HG03139 (cell line): Measurements from ENCODE around the gene CDYL.

Experiments used
- ATAC-seq: cut with Tn5 transposase; IDR thresholded peaks from one replicate; pipeline ENCODE4 v1.9.1; 2021; ENCODE audit not compliant: unreplicated experiment

CDYL gene

DNA sequence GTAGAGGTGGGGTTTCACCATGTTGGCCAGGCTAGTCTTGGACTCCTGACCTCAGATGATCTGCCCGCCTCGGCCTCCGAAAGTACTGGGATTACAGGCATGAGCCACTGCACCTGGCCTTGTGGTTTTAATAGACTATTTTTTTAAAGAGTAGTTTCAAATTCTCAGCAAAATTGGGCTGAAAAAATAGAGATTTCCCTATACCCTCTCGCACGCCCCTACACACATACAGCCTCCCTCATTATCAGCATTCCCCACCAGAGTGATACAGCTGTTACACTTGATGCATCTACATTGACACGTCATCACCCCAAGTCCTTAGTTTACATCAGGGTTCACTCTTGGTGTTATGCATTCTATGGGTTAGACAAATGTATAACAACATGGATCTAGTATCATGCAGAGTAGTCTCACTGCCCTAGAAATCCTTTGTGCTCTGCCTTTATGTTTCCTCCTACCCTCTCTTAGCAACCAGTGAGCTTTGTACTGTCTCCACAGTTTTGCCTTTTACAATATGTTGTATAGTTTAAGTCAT is 103.6 kb downstream of the CDYL start:
- peak; percentile 61 for ATAC-seq

- no peak for ATAC-seq
Observed at GRCh38 chr6:4880363-4880762, 104.2 kb downstream of the CDYL start.

GRCh38 chr6:4883298-4883697 is 107.1 kb downstream of the CDYL start:
- ATAC-seq: no peak

GRCh38 chr6:4884646-4885340 is 108.6 kb downstream of the CDYL start:
- no peak for ATAC-seq

DNA sequence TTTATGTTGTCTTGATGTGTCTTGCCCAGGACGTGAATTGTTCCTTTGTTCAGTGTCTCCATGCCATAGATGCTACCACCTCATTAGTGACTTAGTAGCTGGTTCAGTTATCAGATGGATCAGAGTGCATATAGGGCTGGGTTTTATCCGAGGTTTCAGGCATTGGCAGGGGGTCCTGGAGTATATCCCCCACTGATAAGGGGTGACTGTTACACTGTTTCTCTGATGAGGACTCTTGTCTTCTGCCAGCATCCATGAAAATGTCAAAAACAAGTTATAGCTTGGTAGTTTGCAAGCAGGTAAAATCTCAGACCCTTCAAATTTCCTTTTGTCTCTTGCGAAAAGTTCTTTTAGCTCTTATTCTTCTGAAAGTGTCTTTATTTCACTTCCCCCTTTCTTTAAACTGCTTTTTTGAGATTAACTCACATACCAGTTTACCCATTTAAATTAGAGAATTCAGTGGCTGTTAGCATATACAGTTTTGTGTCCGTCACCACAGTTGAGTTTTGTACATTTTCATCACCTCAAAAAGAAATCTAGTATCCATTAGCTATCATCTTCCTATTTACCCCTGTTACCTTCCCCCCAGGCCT is 109.2 kb downstream of the CDYL start:
- no peak for ATAC-seq

GRCh38 chr6:4888841-4889240 is 112.6 kb downstream of the CDYL start:
- ATAC-seq: no peak

DNA sequence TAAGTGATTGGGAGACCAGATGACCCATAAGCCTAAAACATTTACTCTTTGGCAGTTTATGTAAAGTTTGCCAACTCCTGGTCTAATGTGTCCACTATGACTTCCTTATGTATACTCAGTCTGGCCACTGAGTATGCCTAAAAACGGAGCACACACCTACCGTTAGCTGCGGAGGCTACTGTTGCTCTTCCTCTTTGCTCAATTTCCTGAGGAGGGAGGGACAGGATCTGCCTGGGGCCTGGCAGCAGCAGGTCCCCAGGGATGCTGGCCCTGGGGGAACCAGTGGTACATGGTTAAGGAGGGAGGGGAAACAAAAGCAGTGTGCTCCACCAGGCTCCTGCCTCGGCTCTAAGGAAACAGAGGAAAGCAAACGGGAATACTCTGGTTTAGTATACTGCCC is 113.5 kb downstream of the CDYL start:
- no peak for ATAC-seq

DNA sequence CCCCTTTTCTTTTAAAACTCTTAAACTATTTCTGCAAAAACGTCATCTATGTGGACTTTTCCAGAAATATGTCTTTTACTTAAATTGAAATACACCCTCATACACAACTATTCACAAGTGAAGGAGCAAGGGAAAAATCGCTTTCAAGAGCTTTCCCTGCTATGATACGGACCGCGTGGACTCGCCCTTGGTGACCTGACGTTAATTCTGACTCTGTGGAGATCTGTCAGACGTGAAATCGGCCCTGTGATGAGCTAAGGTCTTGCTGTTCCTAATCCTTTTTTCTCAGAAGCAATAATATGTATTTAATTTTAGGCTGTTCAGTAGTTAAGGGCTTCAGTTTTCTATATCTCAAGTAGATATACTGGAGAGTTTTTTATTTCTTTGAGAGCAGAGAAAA is 114.0 kb downstream of the CDYL start:
- no peak for ATAC-seq

DNA sequence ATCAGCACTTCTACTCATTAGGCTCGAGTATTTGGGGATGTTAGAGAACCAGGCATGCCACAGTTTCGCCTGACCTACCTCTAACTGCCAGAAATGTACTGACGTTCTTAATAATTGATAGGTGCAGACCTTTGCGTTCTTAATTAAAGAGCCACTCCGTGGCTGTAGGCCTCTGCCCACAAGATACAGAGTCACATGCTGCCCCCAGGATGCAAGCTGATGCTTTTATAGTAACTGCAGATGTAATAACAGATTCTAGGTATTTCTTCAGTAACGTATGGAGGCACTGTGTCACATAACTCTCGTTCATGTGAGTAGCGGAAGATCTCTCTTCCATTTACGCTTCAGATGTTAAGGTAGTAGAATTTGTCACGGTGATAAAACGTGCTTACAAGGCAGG is 114.4 kb downstream of the CDYL start:
- no peak for ATAC-seq

- no peak for ATAC-seq
Observed at GRCh38 chr6:4891141-4891540, 114.9 kb downstream of the CDYL start.

DNA sequence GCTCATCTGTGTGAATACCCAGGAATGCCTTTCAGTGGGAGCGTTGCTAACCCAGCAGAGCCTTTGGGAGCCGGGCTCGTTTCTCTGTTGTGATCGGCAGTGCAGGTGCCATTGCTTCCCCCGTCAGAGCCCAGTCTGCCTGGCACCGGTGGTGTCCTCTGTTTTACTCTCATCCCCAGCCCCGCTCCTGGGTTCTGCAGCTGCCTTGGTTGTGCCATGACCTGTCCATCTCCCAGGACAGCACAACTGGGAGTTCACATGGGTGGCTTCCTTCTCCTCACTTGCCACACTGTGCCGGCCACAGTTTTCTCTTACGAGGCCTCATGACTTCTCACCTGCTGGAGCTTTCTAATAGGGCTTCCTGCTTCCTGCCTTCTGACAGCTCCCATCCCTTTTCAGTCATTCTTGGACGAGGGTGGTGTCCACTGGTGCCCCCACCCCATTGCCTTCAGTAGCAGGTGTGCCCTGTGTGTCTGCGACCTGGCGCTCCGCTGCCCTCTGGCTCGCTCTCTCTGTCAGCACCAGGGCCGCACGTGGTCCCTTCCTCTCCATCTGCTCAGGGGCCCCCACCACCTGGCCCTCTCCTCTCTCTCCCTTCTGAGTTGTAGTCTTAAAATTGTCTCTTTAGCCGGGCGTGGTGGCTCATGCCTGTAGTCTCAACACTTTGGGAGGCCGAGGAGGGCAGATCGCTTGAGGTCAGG is 116.7 kb downstream of the CDYL start:
- ATAC-seq: no peak

- ATAC-seq: no peak
Observed at GRCh38 chr6:4894049-4894448, 117.8 kb downstream of the CDYL start.

DNA sequence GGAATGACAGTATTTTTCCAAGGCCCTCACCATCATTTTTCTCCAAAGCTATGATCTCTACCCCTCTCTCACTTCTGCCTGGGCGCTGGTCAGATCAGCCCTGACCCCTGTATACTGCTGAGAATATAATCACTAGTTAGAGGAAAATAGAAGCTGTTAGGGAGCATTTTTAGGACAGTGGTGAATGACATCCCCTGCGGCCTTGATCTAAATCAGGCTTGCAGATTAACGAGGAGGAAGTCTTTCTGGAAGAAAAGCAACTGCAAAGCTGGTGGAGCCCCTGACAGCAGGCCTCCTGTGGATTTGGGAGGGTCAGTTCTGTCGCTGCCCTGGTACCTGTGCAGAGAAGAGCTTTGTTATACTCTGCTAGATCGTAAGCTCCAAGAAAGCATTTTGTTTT is 119.8 kb downstream of the CDYL start:
- no peak for ATAC-seq

DNA sequence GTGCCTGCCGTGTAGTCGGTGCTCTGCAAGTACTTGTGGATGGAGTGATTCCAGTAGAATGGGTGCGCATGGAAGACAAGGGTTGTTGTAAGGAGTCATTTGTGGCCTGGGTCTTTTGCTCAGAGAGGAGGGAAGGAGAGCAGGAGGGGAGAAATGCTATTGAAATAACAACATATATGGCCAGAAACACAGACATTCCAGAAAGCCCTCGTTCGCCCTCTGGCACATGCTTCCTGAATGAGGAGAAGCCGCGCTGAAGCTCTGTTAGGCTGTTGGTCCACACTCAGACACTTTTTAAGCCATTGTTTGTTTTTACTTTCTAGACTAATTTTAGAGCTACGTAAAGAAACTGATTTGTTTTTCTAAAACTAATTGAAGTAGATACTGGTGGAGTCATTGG is 120.2 kb downstream of the CDYL start:
- no peak for ATAC-seq

DNA sequence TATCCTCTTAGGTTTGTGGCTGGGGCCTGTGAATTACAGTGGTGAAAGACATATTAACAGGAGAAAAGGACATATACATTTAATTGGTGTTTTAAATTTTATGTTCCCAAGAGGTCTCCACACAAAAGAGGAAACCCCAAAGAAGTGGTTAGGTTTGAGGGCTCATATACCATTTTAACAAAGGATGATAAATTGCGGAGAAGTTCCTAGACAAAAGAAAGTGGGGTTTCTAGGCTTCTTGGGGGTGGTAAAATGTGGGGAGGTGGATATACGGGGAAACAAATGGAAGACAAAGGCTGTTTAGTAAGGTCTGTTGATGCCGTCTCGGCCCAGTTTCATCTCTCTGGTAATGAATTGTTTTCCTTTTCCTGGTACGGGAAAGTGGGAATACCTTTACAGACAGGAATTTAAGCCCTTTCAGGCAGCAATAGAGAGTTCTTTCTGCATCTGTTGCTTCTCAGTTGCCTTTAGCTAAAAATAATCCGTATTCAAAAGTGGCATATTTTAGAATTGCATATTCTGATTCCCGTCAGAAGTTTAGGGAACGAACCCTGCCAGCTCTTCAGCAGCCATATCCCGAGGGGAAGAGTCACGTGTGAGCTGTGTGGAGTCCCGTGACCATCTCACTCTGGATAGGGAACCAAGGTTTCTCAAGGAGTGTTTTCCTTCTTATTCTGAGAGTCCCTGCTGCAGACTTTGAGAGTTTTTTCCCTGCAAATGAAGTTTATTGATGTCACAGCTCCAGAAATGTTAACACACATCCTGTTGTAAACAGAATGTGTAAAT is 123.2 kb downstream of the CDYL start:
- ATAC-seq: no peak

DNA sequence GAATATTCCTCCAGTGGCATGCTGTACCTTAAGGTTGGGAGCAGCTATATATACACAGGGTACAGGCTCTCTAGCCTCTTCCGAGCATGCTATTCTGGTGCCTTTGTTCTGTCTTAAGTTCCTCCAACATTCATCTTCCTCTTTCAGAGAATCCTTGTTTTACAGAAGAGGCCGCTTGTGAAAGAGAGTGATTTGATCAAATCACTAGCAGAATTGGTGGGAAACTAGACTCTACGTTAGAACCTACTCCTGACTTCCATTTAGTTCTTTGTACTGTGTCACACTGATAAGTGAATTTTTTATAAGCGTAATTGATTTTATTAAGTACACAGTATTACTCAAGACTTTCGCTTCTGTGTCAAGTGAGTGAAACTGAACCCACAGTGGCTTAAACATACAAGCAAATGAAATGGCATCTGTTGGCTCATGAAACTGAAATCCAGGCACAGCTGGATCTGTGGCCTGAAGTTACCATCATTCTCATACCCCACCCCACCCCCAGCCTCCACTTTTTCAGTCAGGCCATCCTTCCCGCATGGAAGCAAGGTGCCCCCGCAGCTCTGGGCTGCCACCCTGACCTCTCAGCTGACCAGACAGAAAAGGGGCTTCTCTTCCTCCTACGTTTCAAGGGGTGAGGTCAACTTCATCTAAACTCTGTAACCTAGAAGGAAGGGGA is 125.3 kb downstream of the CDYL start:
- ATAC-seq: peak; percentile 64

DNA sequence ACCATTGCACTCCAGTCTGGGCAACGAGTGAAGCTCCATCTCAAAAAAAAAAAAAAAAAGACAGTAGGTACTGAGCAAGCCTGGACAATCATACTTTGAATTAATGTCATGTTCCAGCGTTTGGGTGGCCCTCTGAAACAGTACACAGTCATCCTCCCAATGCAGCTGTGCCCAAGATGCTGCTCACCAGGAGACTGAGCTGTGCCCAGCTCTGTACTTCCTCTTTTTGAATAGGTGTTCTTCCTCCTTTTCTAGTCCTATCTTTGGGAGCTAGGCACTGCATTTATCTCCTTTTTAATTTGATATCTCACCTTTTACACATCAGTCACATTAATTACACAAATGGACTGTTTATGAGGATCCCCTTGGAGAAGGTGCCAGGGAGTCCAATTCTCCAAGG is 126.2 kb downstream of the CDYL start:
- ATAC-seq: no peak

GRCh38 chr6:4903121-4903520 is 126.9 kb downstream of the CDYL start:
- no peak for ATAC-seq

GRCh38 chr6:4903751-4904370 is 127.7 kb downstream of the CDYL start:
- ATAC-seq: no peak

- no peak for ATAC-seq
Observed at GRCh38 chr6:4904461-4905025, 128.3 kb downstream of the CDYL start.
